Left ventricle myocardium superior (tissue), 1 donor: ENCODE results near the gene MORC3. TPM values are rescaled to one million over a fixed set of nuclear protein-coding genes. Genes with fewer than 3 reads are reported as not detected.
"Not testable (repeated sequence)": the region's sequence is repeated elsewhere in the genome, so short reads cannot be mapped to it uniquely, and the experiment has no call there.

Experiments used
- ATAC-seq: fragments of 200-7000 bp; cut with Tn5 transposase; one replicate; pipeline ENCODE4 v1.9.1; 2020; ENCODE audit warnings: mild to moderate bottlenecking, moderate library complexity
- DNase-seq: peaks from one replicate; pipeline ENCODE4 v3.0.0-alpha.2; 2020
- intact Hi-C: fragments of 100-400 bp; cut with micrococcal nuclease; formaldehyde crosslinking; loops from one replicate; pipeline ENCODE4 v1.11.0; 2022
- long read RNA-seq: library from polyadenylated mRNA; unstranded; transcript quantifications from one replicate; pipeline ENCODE4 v2.0.0, GENCODE V29; 2021
- total RNA-seq: library from RNA; stranded (reverse); fragmentation: NEBNext Ultra II Directional; extraction: Animal tissue kit (Norgen Biotek cat#: 25700); gene quantifications from one replicate; pipeline ENCODE4 v1.2.1, GENCODE V29; 2021
- donor health status: DM: no; HTN: yes; CAD: no; lungs with severe emphysema.

The MORC3 gene, protein sequence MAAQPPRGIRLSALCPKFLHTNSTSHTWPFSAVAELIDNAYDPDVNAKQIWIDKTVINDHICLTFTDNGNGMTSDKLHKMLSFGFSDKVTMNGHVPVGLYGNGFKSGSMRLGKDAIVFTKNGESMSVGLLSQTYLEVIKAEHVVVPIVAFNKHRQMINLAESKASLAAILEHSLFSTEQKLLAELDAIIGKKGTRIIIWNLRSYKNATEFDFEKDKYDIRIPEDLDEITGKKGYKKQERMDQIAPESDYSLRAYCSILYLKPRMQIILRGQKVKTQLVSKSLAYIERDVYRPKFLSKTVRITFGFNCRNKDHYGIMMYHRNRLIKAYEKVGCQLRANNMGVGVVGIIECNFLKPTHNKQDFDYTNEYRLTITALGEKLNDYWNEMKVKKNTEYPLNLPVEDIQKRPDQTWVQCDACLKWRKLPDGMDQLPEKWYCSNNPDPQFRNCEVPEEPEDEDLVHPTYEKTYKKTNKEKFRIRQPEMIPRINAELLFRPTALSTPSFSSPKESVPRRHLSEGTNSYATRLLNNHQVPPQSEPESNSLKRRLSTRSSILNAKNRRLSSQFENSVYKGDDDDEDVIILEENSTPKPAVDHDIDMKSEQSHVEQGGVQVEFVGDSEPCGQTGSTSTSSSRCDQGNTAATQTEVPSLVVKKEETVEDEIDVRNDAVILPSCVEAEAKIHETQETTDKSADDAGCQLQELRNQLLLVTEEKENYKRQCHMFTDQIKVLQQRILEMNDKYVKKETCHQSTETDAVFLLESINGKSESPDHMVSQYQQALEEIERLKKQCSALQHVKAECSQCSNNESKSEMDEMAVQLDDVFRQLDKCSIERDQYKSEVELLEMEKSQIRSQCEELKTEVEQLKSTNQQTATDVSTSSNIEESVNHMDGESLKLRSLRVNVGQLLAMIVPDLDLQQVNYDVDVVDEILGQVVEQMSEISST
- 22.2 TPM for total RNA-seq
- long read RNA-seq, full-length matches to known transcripts = 6 of 15 reads
- long read RNA-seq, partial matches to known transcripts = 8 of 15 reads
- long read RNA-seq, other reads (novel, unspliced or antisense) = 1 of 15 reads

GRCh38 chr21:36319767-36320420, at the start of gene MORC3:
Gene MORC3 (plus strand): TSS chr21:36320197. CDS start chr21:36320265, 68 bp downstream.
- ATAC-seq (peak; percentile 96), DNase-seq (peak; percentile 99)
- intact Hi-C loops = no loop called here

GRCh38 chr21:36270786-36271695, 49.0 kb upstream of the MORC3 start:
- ATAC-seq, DNase-seq, intact Hi-C loops: not testable (repeated sequence)

GRCh38 chr21:36274128-36274527, 45.9 kb upstream of the MORC3 start:
- intact Hi-C loops = no loop called here
- ATAC-seq (no peak), DNase-seq (no peak)

- DNase-seq = no peak
- intact Hi-C loops = no loop called here
- ATAC-seq = no peak
Observed at GRCh38 chr21:36282568-36283230, 37.3 kb upstream of the MORC3 start.

- DNase-seq, ATAC-seq, intact Hi-C loops: not testable (repeated sequence)
Observed at GRCh38 chr21:36283231-36283622, 36.8 kb upstream of the MORC3 start.

DNA sequence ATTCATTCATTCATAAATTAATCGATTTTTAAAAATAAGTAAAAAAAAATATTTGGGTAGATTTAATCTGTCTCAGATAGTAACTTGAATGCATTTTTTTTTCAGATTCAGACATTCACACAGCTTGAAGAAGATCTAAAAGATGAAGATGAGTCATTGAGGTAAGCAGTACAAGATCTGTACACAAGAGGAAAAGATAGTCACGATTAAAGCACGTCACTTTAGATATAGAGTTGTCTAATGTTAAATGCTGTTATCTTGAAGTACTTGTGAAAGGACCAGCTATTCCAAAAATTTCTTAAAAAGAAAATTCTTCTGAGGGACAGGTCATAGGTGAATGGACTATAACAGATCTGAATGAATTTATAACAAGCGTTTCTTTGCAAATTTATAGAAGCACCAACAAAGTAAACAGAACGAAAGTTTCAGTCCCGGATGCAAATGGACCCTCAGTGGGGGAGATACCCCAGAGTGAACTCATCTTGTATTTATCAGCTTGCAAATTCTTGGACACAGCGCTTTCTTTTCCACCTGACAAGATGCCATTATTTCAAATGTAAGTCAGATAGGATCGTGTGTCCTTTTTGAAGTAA, 31.2 kb upstream of the MORC3 start:
- no peak for DNase-seq
- intact Hi-C loops = no loop called here
- ATAC-seq = no peak

DNA sequence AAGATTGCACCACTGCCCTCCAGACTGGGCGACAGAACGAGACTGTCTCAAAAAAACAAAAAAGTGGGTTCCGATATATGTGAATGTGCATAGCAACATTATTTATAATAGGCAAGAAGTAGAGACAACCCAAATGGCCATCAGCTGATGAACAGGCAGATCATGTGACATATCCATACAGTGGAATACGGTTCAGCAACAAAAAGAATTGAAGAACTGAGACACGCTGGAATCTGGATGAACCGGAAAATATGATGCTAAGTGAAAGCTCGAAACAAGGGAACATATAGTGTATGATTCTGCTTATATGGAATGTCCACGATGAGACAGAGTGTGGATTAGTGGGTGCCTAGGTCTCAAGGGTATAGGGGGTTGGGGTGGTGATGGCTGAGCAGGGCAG, 28.5 kb upstream of the MORC3 start:
- ATAC-seq (no peak), DNase-seq (no peak)
- intact Hi-C loops = no loop called here

GRCh38 chr21:36297406-36297937, 22.5 kb upstream of the MORC3 start:
- intact Hi-C loops = no loop called here
- no peak for DNase-seq

DNA sequence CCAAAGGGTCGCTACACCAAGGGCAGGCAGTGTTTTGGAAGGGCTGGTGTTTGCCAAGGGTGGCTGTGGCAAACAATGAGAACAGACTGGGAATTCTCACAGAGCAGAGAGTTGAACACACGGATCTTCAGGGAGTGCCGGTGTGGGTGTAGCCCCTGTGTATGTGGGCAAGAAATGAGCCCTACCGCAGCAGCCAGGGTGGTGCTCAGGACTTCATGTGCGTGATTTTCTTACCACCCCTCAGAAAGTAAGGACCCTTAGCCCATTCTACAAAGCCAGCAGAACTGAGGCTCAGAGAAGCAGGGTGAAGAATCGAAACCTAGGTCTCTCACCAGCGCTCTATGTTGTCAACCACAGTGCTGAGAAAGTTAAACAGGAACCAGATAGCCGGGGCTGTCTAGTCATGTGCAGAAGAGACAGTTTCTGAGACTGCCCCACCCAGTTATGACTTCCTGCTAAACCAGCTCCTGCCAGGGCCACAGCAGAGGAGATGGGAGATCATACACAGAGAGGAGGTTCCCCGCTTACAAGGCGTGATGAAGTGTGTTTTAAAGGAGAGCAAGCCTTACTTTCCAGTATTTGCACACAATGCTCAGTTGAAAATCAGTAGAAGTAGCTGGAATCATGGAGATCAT, 21.9 kb upstream of the MORC3 start:
- intact Hi-C loops = no loop called here
- no peak for DNase-seq

More at GRCh38 chr21:36297406-36297937, 22.5 kb upstream of the MORC3 start:
- ATAC-seq = no peak

GRCh38 chr21:36306872-36307534, 13.0 kb upstream of the MORC3 start:
- ATAC-seq = no peak
- intact Hi-C loops = no loop called here
- no peak for DNase-seq

More for the DNA sequence above, 21.9 kb upstream of the MORC3 start:
- ATAC-seq = peak; percentile 87

- no peak for DNase-seq
- no peak for ATAC-seq
- intact Hi-C loops = no loop called here
Observed at GRCh38 chr21:36310016-36310415, 10.0 kb upstream of the MORC3 start.

DNA sequence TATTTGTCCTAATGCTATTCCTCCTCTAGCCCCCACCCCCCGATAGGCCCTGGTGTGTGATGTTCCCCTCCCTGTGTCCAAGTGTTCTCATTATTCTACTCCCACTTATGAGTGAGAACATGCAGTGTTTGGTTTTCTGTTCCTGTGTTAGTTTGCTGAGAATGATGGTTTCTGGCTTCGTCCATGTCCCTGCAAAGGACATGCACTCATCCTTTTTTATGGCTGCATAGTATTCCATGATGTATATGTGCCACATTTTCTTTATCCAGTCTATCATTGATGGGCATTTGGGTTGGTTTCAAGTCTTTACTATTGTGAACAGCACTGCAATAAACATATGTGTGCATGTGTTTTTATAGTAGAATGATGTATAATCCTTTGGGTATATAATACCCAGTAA, 6.6 kb upstream of the MORC3 start:
- intact Hi-C loops, DNase-seq, ATAC-seq: not testable (repeated sequence)

DNA sequence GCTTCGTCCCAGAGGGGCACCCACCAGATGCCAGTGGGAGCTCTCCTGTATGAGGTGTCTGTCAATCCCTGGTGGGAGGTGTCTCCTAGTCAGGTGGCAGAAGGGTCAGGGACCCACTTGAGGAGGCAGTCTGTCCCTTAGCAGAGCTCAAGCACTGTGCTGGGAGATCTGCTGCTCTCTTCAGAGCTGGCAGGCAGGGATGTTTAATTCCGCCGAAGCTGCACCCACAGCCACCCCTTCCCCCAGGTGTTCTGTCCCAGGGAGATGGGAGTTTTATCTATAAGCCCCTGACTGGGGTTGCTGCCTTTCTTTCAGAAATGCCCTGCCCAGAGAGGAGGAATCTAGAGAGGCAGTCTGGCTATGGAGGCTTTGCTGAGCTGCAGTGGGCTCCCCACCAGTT, 4.0 kb upstream of the MORC3 start:
- ATAC-seq, intact Hi-C loops, DNase-seq: not testable (repeated sequence)

DNA sequence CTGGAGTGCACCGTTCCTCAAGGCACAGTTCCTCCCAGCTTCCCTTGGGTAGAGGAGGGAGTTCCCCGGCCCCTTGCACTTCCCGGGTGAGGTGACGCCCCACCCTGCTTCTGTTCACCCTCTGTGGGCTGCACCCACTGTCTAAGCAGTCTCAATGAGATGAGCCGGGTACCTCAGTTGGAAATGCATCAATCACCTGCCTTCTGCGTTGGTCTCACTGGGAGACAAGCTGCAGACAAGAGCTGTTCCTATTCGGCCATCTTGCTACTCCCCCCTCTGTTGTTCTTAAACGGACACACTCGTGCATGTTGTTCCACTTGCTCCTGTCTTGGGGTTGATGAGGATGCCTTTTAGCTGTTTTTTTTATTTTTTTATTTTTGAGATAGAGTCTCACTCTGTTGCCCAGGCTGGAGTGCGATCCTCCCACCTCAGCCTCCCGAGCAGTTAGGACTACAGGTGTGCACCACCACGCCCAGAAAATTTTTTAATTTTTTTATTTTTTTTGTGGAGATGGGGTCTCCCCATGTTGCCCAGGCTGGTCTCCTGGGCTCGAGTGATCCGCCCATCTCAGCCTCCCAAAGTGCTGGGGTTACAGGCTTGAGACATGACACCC, 3.0 kb upstream of the MORC3 start:
- DNase-seq (no peak), ATAC-seq (no peak)
- intact Hi-C loops = no loop called here

GRCh38 chr21:36319406-36319766, 611 bp upstream of the MORC3 start:
- ATAC-seq, intact Hi-C loops: not testable (repeated sequence)
- DNase-seq = peak; percentile 40
